Right forelimb (tissue), 1 donor: ENCODE results near the gene DCDC2.
"Not testable (repeated sequence)": the region's sequence is repeated elsewhere in the genome, so short reads cannot be mapped to it uniquely, and the experiment has no call there.

Experiments used
- DNase-seq: peaks from one replicate; pipeline ENCODE4 v3.0.0-alpha.2; 2018

Gene DCDC2

DNA sequence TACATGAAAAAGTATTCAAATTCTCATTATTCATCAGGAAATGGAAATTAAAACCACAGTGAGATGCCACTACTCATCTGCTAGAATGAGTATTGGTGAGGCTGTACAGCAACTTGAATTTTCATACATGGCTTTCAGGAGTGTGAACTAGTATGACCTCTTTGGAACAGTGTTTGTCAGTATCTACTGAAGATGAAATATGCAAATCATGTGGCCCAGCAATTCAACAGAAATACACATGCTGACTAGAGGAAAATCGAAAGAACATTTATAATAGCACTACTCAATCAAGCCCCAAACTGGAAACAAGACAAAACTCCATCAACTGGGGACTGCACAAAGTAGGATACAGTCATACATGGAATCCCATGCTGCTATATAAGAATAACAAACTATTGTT is 102.2 kb downstream of the DCDC2 start:
- no peak for DNase-seq

DNA sequence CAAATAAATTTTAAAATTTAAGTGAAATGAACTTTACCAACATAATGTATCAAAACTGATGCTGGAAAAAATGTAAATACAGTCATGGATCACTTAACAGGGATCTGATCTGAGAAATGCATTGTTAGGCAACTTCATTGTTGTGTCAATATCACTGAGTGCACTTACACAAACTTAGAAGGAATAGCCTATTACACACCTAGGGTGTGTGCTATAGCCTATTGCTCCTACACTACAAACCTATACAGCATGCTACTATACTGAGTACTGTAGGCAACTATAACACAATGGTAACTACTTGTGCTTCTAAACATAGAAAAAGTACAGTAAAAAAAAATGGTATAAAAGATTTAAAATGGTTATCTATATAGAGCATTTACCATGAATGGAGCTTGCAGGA is 104.5 kb downstream of the DCDC2 start:
- no peak for DNase-seq

DNA sequence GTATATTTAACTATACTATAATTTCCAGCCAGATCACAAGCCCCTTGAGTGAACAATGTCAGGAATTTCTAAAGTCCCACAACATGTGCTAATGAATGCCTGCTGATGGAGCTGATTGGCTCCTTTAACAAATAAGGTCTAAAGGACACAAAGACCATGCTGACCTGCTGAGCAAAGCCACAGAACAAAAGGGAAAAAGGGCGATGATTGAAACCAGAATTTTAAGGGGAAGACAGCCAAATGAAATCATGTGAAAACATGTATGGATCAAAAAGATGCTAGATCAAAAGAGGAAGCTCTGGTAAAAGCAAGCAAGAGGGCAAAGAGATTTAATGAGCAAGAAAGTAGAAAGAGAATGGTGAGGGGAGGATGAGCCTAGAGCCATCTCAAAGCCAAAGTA is 105.6 kb downstream of the DCDC2 start:
- DNase-seq = no peak

DNA sequence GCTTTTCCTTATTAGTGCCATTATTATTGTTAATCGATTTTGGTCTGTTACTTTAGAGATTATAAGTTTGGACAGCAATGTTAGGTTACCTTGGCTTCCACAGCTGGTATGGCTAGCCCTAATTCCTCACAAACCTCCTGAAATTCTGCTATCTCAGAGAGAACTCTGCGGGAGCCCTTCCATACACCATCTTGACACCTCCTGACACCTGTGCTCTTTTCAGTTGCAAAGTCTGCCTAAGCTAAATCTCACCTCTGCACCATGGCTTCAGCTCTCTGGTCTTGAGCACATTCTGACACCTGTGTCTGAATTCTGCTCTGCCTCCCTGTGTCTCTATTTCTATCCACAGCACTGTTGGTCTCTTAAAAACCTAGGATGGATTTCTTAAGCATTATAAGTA is 106.5 kb downstream of the DCDC2 start:
- DNase-seq = no peak

DNA sequence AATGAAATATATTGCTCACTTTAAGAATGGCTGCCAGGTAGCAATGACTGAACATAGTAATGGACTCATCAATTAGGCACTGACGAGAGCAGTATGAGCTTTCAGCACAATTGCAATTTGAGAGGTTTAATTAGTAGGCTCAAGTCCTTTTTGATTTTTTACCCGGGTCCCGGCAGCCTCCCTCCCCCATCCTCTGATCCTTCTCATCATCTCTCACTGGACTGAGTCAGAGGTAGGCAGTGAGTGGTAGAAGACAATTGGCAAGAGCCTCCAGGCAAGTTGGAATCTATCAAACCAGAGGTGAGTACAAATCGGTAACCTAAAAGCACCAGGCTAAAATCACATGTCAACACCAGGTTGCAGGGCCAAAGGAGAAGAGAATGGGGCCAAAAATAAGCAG is 107.9 kb downstream of the DCDC2 start:
- DNase-seq = no peak

DNA sequence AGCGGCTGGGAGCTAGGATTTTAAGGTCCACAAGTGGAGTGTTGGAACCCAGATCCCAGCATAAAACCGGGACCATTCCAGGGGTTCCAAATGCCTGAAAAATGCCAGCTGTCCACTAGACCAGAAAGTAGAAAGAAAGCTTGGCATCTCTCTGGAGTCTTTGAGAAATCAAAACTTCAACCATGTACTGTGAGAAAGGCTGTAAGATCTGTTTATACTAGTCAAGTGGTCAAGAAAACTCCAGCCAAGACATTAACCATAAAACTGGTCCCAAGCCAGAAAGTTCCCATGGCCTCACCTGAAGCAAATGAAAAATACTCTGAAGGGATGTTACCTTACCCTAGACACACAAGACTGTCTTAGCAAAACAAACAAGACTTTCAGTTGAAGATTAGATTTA is 112.6 kb downstream of the DCDC2 start:
- DNase-seq = no peak

DNA sequence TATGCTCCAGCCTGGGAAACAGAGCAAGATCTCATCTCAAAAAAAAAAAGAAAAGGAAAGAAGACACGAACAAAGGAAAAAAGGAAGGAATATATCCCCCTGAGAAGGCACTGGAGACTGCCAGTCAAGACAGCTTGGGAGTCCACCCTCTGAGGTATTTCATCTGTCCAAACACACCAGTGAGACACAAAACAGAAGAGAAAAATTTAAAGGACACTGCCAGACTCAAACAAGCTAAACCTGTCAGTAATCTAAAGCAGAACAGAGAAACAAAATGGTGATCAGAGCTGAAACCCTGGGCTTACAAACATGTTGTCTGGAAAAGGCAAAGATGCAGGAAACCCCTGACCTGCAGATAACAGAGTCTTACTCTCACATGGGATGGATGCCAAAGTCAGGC is 114.9 kb downstream of the DCDC2 start:
- no peak for DNase-seq

DNA sequence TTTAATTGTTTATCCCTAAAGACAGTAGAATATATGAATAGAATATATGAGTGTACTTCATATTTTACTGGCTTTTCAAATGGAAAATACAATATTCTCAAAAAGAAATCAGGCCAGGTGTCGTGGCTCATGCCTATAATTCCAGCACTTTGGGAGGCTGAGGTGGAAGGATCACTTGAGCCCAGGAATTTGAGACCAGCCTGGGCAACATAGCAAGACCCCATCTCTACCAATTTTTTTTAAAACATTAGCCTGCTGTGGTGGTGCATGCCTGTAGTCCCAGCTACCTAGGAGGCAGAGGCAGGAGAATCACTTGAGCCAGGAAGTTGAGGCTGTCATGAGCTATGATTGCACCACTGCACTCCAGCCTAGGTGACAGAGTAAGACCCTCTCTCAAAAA is 116.1 kb downstream of the DCDC2 start:
- DNase-seq = not testable (repeated sequence)

DNA sequence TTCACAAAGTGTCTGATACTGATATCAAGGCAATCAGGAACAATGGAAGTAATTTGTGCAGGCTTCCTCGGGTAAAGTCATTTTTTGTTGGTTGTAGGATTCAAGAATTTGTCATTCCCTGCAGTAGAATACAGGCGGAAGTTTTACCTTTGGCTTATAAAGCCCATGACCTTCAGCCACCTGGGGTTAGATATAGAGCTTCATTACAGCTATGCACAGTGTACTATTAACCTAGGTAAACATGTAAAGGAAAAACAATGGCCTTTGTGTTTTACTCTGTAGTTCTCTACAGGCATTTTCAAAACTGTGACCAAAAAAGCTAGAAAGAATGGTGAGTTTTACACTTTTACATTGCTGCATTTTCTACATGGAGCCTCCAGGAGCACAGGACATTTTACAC is 116.9 kb downstream of the DCDC2 start:
- no peak for DNase-seq

DNA sequence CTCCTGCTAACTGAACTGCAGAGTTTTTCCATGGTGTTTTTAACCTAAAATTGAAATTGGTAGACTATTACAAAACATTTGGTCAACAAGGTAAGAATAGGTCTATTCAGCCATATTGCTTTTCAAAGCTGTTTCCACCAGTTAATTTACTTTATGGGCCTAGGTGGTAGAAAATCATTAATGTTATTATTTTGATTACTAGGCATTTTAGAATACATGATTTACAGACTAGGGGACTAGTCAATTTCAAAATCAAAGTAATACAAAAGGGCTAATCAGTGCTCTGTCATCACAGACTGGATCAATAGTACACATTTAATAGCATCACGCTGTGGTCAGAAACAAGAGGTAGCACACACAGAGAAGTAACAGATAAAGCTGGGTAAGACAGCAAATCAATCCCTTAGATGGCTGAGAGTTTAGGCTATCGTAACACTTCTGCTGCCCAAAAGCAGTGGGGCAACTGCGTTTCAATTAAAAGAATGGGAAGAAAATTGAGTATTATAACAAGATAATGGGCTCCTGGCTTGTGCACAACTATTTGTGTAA is 117.4 kb downstream of the DCDC2 start:
- DNase-seq = no peak

DNA sequence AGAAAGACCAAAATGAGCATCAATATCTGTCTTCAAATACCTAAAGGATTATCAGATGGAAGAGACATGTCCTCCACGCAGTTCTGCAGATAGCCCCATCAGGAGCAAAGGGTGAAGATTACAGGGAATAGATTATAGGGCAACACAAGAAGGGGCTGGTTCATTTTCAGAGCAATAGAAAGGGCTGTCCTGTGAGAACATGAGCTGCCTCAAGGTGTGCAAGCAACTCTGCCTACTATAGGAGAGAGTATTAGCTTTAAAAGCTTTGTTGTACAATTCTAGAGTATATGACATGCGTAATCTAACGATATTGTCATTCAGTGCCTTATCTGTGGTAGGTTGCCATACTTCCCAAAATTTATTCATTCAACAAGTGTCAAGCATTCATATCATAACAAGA is 119.2 kb downstream of the DCDC2 start:
- DNase-seq = no peak

DNA sequence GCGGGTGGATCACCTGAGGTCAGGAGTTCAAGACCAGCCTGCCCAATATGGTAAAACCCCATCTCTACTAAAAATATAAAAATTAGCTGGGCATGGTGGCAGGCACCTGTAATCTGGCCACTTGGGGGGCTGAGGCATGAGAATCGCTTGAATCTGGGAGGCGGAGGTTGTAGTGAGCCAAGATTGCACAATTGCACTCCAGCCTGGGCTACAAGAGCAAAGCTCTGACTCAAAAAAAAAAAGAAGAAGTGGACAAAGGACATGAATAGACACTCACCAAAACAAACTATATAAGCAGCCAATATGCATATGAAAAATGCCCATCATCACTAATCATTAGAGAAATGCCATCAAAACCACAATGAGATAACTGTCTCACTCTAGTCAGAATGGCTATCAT is 121.1 kb downstream of the DCDC2 start:
- not testable (repeated sequence) for DNase-seq

DNA sequence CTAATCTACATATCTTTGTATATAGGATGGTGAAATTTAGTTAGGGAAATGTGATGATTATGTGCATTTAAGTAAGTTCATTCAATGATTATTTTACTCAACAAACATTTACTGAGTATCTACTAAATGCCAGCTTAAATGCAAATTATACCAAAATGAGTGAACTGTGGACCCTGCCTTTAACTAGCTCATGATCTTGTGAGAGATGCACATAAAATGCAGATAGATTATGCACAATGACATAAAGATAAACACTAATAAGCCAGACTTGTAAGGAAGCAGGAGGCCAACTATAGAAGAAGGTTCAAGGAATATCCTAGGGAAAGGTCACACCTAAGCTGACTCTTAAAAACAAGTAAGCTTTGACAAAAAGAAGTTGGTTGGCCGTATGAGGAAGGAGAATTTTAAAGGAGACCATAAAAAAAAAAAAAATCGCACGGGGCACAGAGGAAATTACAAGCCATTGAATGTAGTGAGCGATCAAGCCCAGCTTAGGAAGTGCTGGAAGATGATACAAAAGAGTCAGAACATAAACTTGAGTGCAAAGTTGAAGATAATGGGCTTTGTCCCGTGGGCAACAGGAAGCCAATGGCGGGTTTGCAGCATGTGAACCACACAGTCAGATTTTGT is 123.9 kb downstream of the DCDC2 start:
- DNase-seq = no peak

DNA sequence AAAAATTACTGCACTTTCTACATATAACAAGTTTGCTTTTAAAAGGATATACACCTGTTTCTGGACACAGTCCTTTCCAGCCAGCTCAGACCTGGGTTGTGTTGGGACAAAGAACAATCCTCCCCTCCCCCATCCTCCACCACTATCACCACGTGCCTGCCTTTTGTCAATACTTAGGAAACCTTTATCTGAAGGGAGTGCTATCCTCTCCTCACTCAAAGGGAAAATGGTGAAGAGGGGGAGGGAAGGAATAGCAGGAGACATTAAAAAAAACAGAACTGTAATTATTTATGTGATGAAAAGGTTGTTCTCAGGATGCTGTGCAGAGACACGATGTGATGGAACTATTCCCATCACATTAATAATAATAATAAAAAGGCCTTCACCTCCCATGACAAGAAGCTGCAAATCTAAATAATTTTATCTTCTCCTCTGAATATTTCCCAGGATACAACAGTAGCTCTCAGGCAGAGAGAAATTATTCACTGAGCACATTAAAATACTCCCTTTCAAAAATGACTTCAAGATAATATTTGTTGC is 126.4 kb downstream of the DCDC2 start:
- DNase-seq = no peak

DNA sequence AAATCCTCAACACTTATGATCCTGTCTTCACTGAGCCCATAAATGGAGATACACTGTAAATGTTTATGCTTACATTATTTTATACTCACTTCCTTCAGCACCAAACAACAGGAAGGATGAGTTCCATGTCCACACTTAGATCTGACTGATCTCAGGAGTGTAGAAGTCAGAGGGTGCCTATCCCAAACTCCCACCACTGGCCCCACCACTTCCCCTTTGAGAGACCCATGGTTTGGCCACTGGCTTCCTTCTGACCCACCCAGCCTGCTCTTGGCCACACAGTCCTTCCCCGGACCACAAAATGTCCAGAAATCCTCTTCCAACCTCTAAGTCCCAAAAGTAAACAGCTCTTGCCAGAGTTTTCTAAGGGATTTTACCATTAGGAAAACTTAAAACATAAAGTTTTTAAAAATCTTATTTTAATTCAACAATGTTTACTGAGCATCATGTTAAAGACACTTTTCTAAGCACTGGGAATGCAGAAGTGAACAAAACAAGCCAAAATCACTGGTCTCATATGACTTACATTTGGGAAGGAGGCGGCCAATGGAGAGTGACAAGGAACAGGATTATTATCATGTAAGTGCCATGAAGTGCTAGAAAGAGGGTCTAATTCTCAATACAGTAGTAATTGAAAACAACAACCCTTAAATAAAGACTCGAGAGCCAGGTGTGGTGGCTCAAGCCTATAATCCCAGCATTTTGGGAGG is 128.0 kb downstream of the DCDC2 start:
- no peak for DNase-seq

DNA sequence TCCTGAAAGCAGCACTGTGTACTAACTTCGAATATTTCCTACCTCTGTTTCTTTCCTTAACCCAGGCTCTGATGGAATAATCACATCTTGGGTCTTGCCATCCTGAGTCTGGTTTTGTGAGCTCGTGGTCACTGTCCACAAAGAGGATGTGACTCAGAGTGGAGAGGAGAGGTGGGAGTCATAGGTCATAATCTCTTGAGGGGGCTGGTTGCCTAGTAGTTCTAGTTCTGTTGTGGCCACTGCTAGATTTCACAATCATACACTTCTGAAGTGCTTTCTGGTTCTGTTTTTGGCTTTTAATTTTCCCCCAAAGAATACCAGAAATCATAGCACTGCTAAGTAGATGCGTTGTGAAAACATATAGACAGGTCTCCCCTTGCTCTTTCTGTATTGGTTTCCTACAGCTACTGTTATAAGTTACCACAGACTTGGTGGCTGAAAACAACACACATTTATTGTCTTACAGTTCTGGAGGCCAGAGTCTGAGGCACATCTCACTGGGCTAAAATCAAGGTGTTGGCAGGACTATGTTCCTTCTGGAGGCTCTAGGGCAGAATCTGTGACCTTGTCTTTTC is 129.1 kb downstream of the DCDC2 start:
- no peak for DNase-seq

DNA sequence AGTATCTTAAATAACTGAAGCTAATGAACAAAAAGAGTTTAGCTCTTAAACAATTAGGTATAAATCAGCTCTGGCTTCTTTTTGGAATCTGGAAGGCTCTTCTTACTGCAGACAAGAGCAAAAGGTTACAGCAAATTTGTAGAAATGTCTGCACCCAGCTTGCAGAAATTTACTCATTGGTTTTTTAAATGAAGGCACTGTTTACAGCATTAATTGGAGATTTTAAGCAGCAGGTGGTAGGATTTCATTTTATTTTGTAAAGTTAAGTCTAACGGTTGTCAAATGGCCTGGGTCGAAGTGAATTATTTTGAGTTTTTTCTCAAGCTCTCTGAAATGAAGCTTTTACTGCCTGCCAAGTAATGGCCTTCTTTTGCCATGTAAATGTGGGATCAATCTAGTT is 129.7 kb downstream of the DCDC2 start:
- DNase-seq = no peak

DNA sequence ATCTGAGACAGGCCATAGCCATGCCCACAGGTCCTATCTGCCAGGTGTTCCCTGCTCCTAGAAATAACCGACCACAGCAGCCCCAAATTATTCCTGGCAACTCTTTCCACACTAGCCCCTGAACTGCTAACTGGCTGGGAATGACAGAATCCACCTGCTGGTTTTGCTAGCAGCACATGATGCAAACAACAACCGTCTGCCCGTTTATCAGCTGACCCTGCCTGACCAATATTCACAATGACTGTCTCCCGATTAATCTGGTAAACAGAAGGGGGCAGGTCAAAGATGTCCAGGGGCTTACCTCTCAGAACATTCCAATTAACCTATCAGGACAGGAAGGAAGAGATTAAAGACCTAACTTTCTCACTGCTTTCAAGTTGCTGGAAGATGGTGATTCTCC is 130.3 kb downstream of the DCDC2 start:
- DNase-seq = no peak

DNA sequence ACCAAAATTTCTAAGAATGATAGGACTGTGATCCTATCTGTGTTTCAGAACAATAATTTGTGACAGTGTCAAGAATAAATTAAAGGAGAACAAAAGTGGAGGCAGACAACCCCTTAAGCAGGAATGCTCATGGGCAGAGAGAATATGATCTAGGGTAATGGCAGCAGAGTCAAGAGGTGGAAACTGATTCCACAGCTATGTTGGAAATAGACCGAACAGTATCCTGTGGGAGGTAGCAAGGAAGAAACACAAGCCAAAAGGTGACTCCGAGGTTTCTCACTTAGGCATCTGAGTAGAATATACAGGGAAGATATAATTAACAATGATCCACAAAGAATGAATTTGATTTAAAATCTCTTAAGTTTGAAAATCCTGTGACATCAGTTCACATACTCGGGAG is 131.3 kb downstream of the DCDC2 start:
- DNase-seq = no peak

DNA sequence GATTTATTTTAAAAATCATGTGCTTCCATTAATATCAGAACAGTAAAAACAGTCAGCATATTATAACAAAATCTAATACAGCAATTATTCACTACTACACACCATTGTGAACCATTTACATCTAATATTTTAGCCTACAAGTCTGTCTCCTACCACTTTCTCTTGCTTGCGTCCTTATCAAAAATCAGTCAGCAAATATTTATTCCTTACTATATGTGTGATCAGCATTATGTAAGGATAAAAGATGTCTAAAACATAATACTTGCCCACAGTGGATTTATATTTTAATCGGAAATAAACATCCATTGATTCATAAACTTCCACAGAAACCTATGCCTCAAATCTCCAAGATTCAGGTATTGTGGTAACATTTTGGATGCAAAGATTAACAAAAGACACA is 132.0 kb downstream of the DCDC2 start:
- DNase-seq = no peak

DNA sequence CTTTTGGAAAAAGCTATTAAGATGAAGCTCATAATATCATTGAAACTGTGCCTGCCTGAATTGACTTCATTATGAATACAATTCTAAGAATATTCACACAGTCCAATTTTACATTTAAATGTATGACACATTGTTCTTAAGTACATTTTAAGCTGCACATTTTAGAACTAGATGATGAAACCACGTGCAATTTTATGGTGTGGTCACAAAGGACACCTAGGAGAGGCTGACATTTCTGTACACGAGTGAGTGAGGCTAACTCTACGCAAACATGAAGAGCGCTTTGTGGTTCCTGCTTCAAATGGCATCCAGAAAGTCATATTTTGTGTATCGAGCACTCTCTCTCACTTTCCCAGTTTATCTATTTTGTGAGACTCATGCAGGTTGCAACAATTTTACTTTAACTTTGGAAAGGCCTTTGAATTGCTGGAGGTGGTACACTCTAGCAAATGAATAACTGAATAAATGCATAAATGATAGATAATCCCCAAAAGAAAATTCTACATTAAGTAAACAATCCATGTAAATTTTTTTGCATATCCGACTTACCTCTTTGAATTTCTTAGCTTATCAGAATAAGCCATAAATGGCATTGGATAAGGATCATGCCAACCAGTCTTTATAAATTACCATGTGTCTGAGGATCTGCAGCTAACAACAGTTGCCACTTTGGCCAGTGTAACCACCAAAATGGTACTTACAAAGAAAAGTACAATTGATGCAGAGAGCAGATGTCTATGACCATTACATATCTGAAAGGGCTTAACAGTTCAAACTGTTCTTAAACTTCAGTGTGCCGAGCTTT is 134.5 kb downstream of the DCDC2 start:
- no peak for DNase-seq

DNA sequence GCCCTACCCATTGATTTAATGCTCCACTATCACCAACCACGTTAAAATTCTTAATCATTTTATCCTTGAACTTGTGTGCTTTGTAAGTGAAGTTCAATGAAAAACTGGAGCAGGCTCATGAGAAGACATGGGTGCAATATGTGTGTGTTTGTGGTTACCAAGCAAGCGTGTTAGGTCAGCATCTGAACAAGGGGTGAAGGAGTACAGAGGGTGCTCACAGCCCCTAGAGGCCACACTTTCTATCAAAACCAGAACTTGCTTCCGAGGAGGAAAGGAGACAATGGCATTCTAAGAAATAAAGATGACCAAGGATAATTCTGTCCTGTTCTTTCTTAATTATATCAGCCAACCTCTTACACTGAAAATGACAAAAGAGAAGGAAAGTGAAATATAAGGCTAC is 138.2 kb downstream of the DCDC2 start:
- DNase-seq = no peak

DNA sequence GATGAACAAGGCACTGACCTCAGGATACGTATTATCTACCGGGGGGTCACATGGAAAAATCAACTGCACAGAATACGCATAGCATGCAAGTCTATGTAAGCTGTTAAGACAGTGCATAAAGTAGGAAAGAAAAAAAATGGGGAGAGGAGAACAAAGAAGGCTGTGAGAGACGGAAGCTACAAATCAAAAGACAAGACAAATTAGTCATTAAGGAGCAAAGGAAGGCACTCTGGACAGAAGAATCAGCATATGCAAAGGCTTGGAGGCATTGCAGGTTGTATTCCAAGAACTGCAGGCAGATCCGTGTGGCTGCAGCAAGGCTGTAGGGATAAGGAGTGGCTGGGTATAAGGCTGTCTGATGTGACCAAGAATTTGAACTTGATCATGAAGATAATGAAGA is 142.9 kb downstream of the DCDC2 start:
- DNase-seq = no peak
